Colonic mucosa (tissue), 4 donors: ENCODE measurements around the gene GPR162. TPM values are rescaled to one million over a fixed set of nuclear protein-coding genes. Genes with fewer than 3 reads are reported as not detected.

Experiments used
- DNase-seq: peaks from one replicate; pipeline ENCODE4 v3.0.0-alpha.2; 2020
- H3K27ac ChIP-seq: fragments of 200-600 bp; one replicate; pipeline ENCODE4 v1.8.0; 2021
- H3K27me3 ChIP-seq: fragments of 200-600 bp; one replicate; pipeline ENCODE4 v1.8.0; 2021
- H3K36me3 ChIP-seq: fragments of 200-600 bp; one replicate; pipeline ENCODE4 v1.8.0; 2021
- H3K4me1 ChIP-seq: fragments of 200-600 bp; one replicate; pipeline ENCODE4 v1.8.0; 2021; ENCODE audit warnings: mild to moderate bottlenecking
- H3K4me3 ChIP-seq: fragments of 200-600 bp; one replicate; pipeline ENCODE4 v1.8.0; 2021
- H3K9ac ChIP-seq, 2 donors: one replicate each; pipeline ENCODE4 v1.7.0; 2013; ENCODE audit warnings: control low read depth in 2 of 2, low read depth in 2 of 2, low read length in 2 of 2
- H3K9me3 ChIP-seq: fragments of 200-600 bp; one replicate; pipeline ENCODE4 v1.8.0; 2021
- intact Hi-C: fragments of 100-400 bp; cut with DNase I; formaldehyde crosslinking; loops from one replicate; pipeline ENCODE4 v1.14.1; 2022
- total RNA-seq, 2 donors: library from RNA; stranded (reverse); fragmentation: NEBNext Ultra II Directional in 1 of 2; extraction: Animal tissue kit (Norgen Biotek cat#: 25700) in 1 of 2; gene quantifications; one replicate each; pipeline ENCODE4 v1.2.1, GENCODE V29; 2021
- TF ChIP-seq, protein P1 (sequence below): fragments of 200-600 bp; IDR thresholded peaks from one replicate; pipeline ENCODE4 v1.8.0; 2022; ENCODE audit warnings: antibody characterized with exemption, mild to moderate bottlenecking
- donor health status: healthy.
- donor health status: DM: no; HTN: no; CAD: no.
- donor health status: DM: no; HTN: no; CAD: no.

GPR162 gene
- total RNA-seq, 2 donors from 2014 or later = 1.9 to 2.7 TPM

DNA sequence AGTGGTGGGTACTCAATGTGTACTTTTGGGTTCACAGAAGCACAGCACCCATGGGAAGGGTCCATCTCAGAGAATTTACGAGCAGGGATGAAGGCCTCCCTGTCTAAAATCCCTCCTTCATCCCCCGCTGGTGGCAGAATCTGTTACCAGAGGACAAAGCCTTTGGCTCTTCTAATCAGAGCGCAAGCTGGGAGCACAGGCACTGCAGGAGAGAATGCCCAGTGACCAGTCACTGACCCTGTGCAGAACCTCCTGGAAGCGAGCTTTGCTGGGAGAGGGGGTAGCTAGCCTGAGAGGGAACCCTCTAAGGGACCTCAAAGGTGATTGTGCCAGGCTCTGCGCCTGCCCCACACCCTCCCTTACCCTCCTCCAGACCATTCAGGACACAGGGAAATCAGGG lies 1.5 kb upstream of the GPR162 start:
- Histone ChIP-seq H3K27me3 (peaks cover 16% of the 10 kb centered on the region), H3K9ac (no peak overlapping the region), H3K4me3 (no peak overlapping the region), H3K9me3 (no peaks in the 10 kb centered on the region), H3K36me3 (no peaks in the 10 kb centered on the region), H3K27ac (no peak overlapping the region), H3K4me1 (no peaks in the 10 kb centered on the region)
- TF ChIP-seq, protein P1, sequence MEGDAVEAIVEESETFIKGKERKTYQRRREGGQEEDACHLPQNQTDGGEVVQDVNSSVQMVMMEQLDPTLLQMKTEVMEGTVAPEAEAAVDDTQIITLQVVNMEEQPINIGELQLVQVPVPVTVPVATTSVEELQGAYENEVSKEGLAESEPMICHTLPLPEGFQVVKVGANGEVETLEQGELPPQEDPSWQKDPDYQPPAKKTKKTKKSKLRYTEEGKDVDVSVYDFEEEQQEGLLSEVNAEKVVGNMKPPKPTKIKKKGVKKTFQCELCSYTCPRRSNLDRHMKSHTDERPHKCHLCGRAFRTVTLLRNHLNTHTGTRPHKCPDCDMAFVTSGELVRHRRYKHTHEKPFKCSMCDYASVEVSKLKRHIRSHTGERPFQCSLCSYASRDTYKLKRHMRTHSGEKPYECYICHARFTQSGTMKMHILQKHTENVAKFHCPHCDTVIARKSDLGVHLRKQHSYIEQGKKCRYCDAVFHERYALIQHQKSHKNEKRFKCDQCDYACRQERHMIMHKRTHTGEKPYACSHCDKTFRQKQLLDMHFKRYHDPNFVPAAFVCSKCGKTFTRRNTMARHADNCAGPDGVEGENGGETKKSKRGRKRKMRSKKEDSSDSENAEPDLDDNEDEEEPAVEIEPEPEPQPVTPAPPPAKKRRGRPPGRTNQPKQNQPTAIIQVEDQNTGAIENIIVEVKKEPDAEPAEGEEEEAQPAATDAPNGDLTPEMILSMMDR = no peak
- DNase-seq = no peak
- intact Hi-C loops = loop anchor here (5.0 kb wide), 1 partner anchor 83 kb away; no protein-coding TSS in a partner anchor

DNA sequence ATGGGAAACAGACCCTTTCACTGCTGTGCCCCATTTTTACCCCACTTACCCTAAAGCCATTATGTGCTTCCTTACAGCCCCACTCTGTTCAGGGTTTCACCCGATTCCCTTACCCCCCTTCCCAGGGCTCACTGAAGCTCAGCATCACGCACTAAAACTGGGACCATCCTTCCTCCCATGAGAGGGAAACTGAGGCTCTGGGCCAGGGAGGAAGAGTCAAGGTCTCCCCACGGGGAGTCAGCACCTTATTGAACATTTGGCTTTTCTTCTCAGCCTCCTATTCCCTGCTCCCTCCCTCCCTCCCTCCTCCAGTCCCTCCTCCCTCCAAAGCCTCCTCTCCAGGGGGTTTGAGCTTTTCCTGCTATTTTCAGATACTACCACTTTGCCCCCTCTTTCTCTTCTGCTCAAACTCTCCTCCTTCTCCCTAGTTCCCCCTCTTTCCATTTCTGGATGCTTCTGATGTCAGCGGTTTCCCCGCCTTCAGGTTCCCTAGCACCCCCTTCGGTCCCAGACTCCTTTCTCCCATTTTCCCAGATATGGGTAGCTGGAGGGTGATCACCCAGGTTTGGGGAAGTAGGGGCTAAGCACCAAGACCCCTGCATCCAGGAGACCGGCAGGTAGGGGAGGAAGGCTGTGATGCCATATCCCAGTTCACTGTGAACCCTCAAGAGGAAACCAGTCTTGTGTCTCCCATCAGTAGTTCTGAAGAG lies 960 bp downstream of the GPR162 start:
- Histone ChIP-seq H3K9me3 (no peaks in the 10 kb centered on the region), H3K9ac (no peak overlapping the region), H3K4me1 (no peaks in the 10 kb centered on the region), H3K27me3 (peaks cover 16% of the 10 kb centered on the region), H3K27ac (no peak overlapping the region), H3K4me3 (no peak overlapping the region), H3K36me3 (no peaks in the 10 kb centered on the region)
- no peak for DNase-seq
- TF ChIP-seq, protein P1 = no peak
- intact Hi-C loops = loop anchor here (5.0 kb wide), 1 partner anchor 85 kb away; no protein-coding TSS in a partner anchor

DNA sequence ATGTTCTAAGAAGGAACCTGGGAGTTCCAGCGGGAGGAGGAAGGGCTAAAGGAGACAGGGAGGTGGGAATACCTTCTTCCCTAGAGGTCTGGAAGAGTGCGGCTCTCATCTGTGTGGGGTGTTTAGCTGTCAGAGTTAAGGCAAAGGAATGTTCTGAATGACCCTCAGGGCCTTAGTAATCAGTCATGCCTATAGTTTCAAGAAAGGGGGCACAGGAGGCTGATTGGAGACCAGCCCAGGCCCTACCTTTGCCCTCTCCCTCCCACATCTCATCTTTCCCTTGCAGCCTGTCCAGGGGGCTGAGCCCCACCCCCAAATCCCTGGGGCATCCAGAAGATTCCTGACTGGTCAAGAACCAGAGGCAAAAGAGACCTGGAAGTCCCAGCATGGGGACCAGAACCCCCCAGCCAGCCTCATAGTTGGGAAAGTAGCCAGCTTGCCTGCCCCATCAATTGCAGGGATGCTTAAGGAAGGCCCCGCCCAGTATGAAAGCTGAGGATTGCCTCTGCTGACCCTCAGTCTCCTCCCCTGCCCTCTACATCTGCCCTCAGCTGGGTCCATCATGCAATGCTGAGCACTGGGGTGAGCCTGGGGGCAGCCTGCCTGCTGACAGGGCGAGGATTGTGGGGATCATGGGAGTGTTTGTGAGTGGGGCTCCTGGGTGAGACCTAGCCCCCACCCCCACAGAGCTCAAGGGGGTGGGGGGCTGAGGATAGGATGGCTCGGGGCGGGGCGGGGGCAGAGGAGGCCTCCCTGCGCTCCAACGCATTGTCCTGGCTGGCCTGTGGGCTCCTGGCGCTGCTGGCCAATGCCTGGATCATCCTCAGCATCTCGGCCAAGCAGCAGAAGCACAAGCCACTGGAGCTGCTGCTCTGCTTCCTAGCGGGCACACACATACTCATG lies 1.8 kb downstream of the GPR162 start:
- TF ChIP-seq, protein P1 = no peak
- H3K9me3 ChIP-seq = no peaks in the 10 kb centered on the region
- no peaks in the 10 kb centered on the region for H3K4me1 ChIP-seq
- H3K36me3 ChIP-seq = no peaks in the 10 kb centered on the region
- peaks cover 16% of the 10 kb centered on the region for H3K27me3 ChIP-seq
- no peak overlapping the region for H3K4me3 ChIP-seq
- H3K27ac ChIP-seq = no peak overlapping the region
- DNase-seq = no peak
- intact Hi-C loops = loop anchor here (5.0 kb wide), 1 partner anchor 86 kb away; no protein-coding TSS in a partner anchor
- H3K9ac ChIP-seq = no peak overlapping the region

DNA sequence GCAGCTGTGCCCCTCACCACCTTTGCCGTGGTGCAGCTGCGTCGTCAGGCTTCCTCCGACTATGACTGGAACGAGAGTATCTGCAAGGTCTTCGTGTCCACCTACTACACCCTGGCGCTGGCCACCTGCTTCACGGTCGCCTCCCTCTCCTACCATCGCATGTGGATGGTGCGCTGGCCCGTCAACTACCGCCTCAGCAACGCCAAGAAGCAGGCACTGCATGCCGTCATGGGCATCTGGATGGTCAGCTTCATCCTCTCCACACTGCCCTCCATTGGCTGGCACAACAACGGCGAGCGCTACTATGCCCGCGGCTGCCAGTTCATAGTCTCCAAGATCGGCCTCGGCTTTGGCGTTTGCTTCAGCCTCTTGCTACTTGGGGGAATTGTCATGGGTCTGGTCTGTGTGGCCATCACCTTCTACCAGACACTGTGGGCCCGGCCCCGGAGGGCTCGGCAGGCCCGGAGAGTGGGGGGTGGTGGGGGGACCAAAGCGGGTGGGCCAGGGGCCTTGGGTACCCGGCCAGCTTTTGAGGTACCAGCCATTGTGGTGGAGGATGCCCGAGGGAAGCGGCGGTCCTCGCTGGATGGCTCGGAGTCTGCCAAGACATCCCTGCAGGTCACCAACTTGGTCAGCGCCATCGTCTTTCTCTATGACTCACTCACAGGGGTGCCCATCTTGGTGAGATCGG lies 2.6 kb downstream of the GPR162 start:
- H3K4me3 ChIP-seq = no peak overlapping the region
- intact Hi-C loops = loop anchor here (5.0 kb wide), 1 partner anchor 87 kb away; no protein-coding TSS in a partner anchor
- no peaks in the 10 kb centered on the region for H3K4me1 ChIP-seq
- H3K27me3 ChIP-seq = peaks cover 23% of the 10 kb centered on the region
- no peak overlapping the region for H3K27ac ChIP-seq
- no peaks in the 10 kb centered on the region for H3K36me3 ChIP-seq
- no peak overlapping the region for H3K9ac ChIP-seq
- TF ChIP-seq, protein P1 = no peak
- no peaks in the 10 kb centered on the region for H3K9me3 ChIP-seq
- no peak for DNase-seq

DNA sequence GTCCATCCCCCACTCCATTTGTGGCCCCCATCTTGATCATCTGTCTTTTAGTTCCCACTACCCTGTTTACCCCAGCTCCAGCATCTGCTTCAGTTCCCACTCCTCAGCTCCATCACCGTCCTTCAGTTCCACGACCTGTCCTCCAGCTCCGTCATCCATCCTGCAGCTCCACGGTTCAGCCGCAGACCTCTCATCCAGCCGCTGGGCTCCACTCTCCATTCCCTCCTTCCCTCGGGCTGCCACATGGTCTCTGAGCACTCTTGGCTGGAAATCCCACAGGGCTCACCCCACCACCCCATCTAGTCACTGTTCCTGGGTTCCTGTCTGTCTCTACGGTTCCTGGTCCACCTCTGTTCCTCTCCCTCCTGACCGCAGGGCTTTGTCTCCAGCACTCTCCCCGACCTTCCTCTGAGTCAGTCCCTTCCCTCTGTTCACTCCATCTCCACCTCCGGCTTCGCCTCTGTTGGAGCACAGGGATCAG lies 3.3 kb downstream of the GPR162 start:
- DNase-seq = no peak

More for the DNA sequence above, 3.3 kb downstream of the GPR162 start:
- TF ChIP-seq, protein P1 = no peak
- Histone ChIP-seq H3K27ac (no peak overlapping the region), H3K9ac (no peak overlapping the region), H3K4me3 (no peak overlapping the region), H3K27me3 (peaks cover 29% of the 10 kb centered on the region), H3K36me3 (no peaks in the 10 kb centered on the region), H3K4me1 (no peaks in the 10 kb centered on the region), H3K9me3 (no peaks in the 10 kb centered on the region)
- intact Hi-C loops = loop anchor here (5.0 kb wide), 2 partner anchors 73 to 88 kb away; partner anchors contain the start of gene MLF2
